LNCAP (cell line): ENCODE data around the gene POLR3G.

ENCODE experiments used
- CTCF ChIP-seq: fragments of 450-650 bp; IDR thresholded peaks from 2 replicates; pipeline ENCODE4 v1.5.1; 2017; ENCODE audit warnings: mild to moderate bottlenecking

POLR3G gene

DNA sequence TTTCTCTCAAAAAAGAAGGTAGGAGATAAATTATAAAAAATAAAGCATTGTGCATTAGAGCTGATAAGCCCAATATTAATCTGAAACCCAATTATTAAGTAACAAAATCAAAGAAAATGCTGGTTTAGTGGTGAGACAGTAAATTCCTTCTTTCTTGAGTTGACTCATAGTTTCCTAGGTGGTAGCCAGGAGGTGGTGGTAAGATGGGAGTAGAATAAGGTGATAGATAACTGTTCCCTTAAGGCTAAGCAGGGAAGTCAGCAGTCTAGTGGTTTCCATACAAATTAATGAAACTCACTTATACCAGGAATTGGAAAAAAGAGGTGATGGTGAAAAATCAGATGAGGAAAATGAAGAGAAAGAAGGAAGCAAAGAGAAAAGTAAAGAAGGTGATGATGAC, 31.6 kb downstream of the POLR3G start:
- no peak for TF ChIP-seq CTCF

DNA sequence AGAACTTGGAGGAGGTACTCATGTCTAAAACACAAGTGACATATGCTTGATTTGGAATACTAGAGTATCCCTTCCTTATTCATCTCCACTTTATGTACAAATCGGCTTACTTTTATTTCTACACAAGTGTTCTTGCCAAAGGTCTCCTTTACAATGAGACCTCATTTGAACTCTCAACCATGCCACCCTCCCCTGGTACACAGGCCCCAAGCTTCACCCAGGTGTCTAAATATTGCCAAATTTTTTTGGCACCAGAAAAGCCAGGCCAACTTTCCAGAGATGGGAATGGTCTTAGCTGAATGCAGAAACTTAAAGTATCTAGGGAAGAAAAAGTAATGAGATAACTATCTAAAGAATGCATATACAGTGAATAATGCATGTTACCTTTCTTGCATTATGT, 35.8 kb downstream of the POLR3G start:
- TF ChIP-seq CTCF: no peak

DNA sequence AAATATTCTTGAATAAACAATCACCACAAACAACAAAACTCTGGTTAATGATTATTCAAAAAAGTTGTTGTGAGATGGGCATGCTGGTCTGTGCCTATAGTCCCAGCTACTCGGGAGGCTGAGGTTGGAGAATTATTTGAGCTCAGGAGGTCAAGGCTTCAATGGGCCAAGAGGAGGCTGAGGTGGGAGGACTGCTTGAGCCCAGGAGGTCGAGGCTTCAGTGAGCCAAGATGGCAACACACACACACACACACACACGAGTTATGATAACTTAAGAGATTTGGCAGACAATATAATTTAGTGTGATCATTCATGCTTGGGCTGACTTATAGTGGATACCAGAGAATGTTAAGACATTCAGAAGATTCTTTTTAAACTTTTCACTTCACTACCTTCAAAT, 39.9 kb downstream of the POLR3G start:
- TF ChIP-seq CTCF: no peak

GRCh38 chr5:90518661-90519060, 44.0 kb downstream of the POLR3G start:
- no peak for TF ChIP-seq CTCF

DNA sequence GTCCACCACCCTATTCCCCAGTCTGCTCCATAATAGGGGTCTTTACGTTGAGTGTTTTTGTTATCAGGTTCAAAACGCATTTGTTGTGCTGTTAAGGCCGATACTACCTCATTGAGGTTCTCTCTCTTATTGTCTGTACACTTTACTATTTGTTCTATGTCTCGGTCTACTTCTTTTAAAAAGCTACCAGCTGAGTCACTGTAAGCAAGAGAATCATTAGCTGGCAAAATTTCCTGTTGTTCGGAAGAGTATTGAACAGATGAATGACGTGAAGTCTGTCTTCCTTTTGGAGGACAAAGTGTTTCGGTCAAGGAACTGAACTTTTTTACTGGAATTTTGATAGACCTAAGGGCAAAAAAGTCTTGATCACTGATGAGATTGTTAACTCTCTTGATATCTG, 44.4 kb downstream of the POLR3G start:
- TF ChIP-seq CTCF: no peak

DNA sequence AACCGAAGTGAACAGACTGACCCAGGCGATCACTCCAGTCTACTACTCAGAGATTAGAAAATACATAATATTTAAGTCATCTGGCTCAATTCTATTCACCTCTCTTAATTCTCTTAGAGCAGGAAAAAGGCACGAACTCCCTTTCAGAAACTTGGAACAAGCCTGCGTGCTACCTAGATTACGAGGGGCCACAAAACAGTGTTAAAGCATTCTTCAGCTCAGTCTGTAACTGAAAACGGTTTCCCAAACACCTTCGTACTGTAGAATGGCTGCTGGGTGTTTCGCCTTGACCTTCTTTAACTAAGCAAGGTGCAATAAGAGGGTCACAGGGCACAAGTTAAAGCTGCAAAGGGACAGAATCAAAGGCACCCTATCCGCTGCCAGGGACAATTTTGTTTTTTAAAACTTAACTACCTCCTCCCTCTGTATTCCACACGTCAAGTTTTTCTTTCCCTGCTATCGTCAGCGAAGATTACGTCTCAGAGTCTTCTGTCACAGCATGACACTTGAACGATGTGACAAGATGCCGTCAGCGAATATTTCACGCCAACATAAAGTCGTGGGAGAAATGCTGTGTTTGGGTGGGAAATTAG, 54.0 kb downstream of the POLR3G start:
- no peak for TF ChIP-seq CTCF

GRCh38 chr5:90529194-90529938, 54.7 kb downstream of the POLR3G start, which contains the start of gene LYSMD3:
LYSMD3 (minus strand) TSS chr5:90529584; CDS start chr5:90525289, 4,295 bp downstream.
- TF ChIP-seq CTCF: no peak
